HepG2 (cell line): Measurements from ENCODE around the gene OPRL1. TPM values are rescaled to one million over a fixed set of nuclear protein-coding genes. Genes with fewer than 3 reads are reported as not detected.
"Not testable (repeated sequence)": the region's sequence is repeated elsewhere in the genome, so short reads cannot be mapped to it uniquely, and the experiment has no call there.

Source experiments
- ATAC-seq: fragments of 200-7000 bp; cut with Tn5 transposase; 3 replicates; pipeline ENCODE4 v1.9.1; 2020; ENCODE audit warnings: mild to moderate bottlenecking, moderate library complexity
- BruUV-seq: library from RNA; stranded (reverse); fragments of 400-500 nt; replicated peaks from 2 replicates; lab custom pipeline; 2021; lab: Mats Ljungman, UMichigan
- CTCF ChIA-PET: fragments of 300-600 bp; formaldehyde crosslinking; extraction: SDS; loops from one replicate; lab custom pipeline; 2021; ENCODE audit warnings: low total read pairs, inconsistent platforms, low intra/inter-chr PET ratio; lab: Yijun Ruan, JAX
- POLR2A ChIA-PET: fragments of 350-600 bp; sonication (Branson Sonifier 250); formaldehyde crosslinking; loops from one replicate; lab custom pipeline; 2020; ENCODE audit warnings: antibody characterized with exemption, inconsistent platforms; lab: Yijun Ruan, JAX
- DNase-seq: peaks from one replicate; pipeline ENCODE4 v3.0.0-alpha.2; 2015; ENCODE audit warnings: low spot score
- FAIRE-seq: peaks from 3 replicates; lab custom pipeline; 2011; peaks lifted over from hg19 to GRCh38; lab: Jason Lieb, UNC
- H2AFZ ChIP-seq: one replicate; pipeline ENCODE4 v1.6.1; 2011; ENCODE audit warnings: low read length, inconsistent platforms
- H3K27ac ChIP-seq: fragments of 300-600 bp; 3 replicates; pipeline ENCODE4 v1.8.0; 2011; ENCODE audit warnings: mixed run types, mild to moderate bottlenecking, mixed read lengths, low read length, inconsistent platforms; ENCODE audit not compliant: insufficient read depth; ENCODE audit errors: extremely low read length
- H3K27me3 ChIP-seq, 2 experiments: fragments of 200-600 bp in 1 of 2; 2 replicates in 1 of 2; 3 replicates in 1 of 2; pipeline versions ENCODE4 v1.6.0 to v1.8.0; 2011; ENCODE audit warnings: low read length in 2 of 2, mild to moderate bottlenecking in 2 of 2, moderate library complexity in 2 of 2, inconsistent platforms in 1 of 2; ENCODE audit not compliant: insufficient read depth in 2 of 2, control insufficient read depth in 1 of 2
- H3K36me3 ChIP-seq, 2 experiments: fragments of 200-600 bp in 1 of 2; replicated peaks in 1 of 2; 2 replicates in 1 of 2; 3 replicates in 1 of 2; pipeline versions ENCODE4 v1.5.1 to v1.8.0; 2011; ENCODE audit warnings: low read length in 2 of 2, inconsistent platforms in 1 of 2; ENCODE audit not compliant: insufficient read depth in 2 of 2, control insufficient read depth in 1 of 2
- H3K4me1 ChIP-seq: 2 replicates; pipeline ENCODE4 v1.5.1; 2012; ENCODE audit warnings: low read length, inconsistent platforms; ENCODE audit not compliant: insufficient read depth
- H3K4me2 ChIP-seq: 2 replicates; pipeline ENCODE4 v1.6.0; 2011; ENCODE audit warnings: low read depth, low read length, inconsistent platforms
- H3K4me3 ChIP-seq, 3 experiments: fragments of 200-600 bp in 1 of 3; sonication (generic), shearing (Covaris generic) in 1 of 3; replicated peaks in 1 of 3; 2 replicates each; pipeline ENCODE4 v1.5.1; 2011 to 2016; ENCODE audit warnings: low read length in 3 of 3, inconsistent platforms in 2 of 3, low read depth in 2 of 3, mild to moderate bottlenecking in 2 of 3, control low read depth in 1 of 3, mixed read lengths in 1 of 3; ENCODE audit not compliant: insufficient read depth in 1 of 3
- H3K79me2 ChIP-seq: one replicate; pipeline ENCODE4 v1.6.1; 2011; ENCODE audit warnings: low read length, inconsistent platforms; ENCODE audit not compliant: insufficient read depth
- H3K9ac ChIP-seq: 2 replicates; pipeline ENCODE4 v1.6.0; 2011; ENCODE audit warnings: mild to moderate bottlenecking, low read depth, low read length, inconsistent platforms; ENCODE audit not compliant: insufficient read depth
- H3K9me3 ChIP-seq: 2 replicates; pipeline ENCODE4 v1.5.1; 2012; ENCODE audit warnings: mild to moderate bottlenecking, low read length
- H4K20me1 ChIP-seq: 2 replicates; pipeline ENCODE4 v1.6.0; 2011; ENCODE audit warnings: inconsistent platforms, mild to moderate bottlenecking, low read length, moderate library complexity; ENCODE audit not compliant: insufficient read depth
- CREB1 ChIP-seq, 2 experiments: fragments of 450-650 bp in 1 of 2; IDR thresholded peaks; 2 replicates each; pipeline ENCODE4 v1.6.1; 2016 to 2017; ENCODE audit warnings: control low read depth in 1 of 2, mild to moderate bottlenecking in 1 of 2, missing compliant biosample characterization in 1 of 2, missing genetic modification characterization in 1 of 2
- MNT ChIP-seq: fragments of 450-650 bp; IDR thresholded peaks from 2 replicates; pipeline ENCODE4 v1.6.1; 2016
- NR3C1 ChIP-seq: sonication (generic); formaldehyde crosslinking; IDR thresholded peaks from 2 replicates; pipeline ENCODE4 v1.4.0; 2020; ENCODE audit warnings: missing genetic modification reagents
- RFX1 ChIP-seq: fragments of 450-650 bp; IDR thresholded peaks from 2 replicates; pipeline ENCODE4 v1.6.1; 2017
- RFX3 ChIP-seq: IDR thresholded peaks from 2 replicates; pipeline ENCODE4 v1.6.1; 2016; ENCODE audit warnings: missing biosample characterization, missing genetic modification reagents
- RFX5 ChIP-seq: IDR thresholded peaks from 2 replicates; pipeline ENCODE4 v1.6.1; 2011; ENCODE audit warnings: low read depth, low read length, improper control_type of control experiment
- ZBTB1 ChIP-seq: sonication (generic); formaldehyde crosslinking; IDR thresholded peaks from 2 replicates; pipeline ENCODE4 v1.4.0; 2020; ENCODE audit warnings: missing genetic modification reagents, borderline replicate concordance
- ZNF251 ChIP-seq: sonication (generic); formaldehyde crosslinking; IDR thresholded peaks from 2 replicates; pipeline ENCODE4 v1.9.0; 2021; ENCODE audit warnings: mild to moderate bottlenecking, missing genetic modification reagents
- WGBS: methylation state at CpG from one replicate; pipeline ENCODE4 v1.1.6; 2017; ENCODE audit warnings: low lambda C conversion rate; 5-methylcytosine and 5-hydroxymethylcytosine counted together
- in situ Hi-C: cut with HindIII; loops from 2 replicates; pipeline ENCODE4 v1.10.0; 2017; ENCODE audit warnings: low pct_unique_long_range_greater_than_20kb; ENCODE audit not compliant: extremely low pct_ligation_motif_present
- intact Hi-C: fragments of 100-400 bp; cut with micrococcal nuclease; formaldehyde crosslinking; loops from one replicate; pipeline ENCODE4 v1.10.0; 2022; ENCODE audit not compliant: unreplicated experiment
- polyA plus RNA-seq, 8 experiments: library from polyadenylated mRNA; depleted of rRNA in 3 of 8; stranded (reverse) in 7 of 8; unstranded in 1 of 8; fragments of >200 nt; fragmentation: Illumina TruSeq in 4 of 8; extraction: Trizol in 4 of 8; gene quantifications; 2 replicates each; pipeline versions ENCODE4 v1.2.1 to v1.2.3, GENCODE V29; 2011 to 2016; ENCODE audit warnings: low read depth in 4 of 8, missing spikeins in 1 of 8, mixed read lengths in 1 of 8; ENCODE audit not compliant: insufficient read depth in 1 of 8
- total RNA-seq, 5 experiments: library from RNA; depleted of rRNA; stranded (reverse); fragments of >200 nt; fragmentation: Illumina TruSeq; extraction: Trizol; gene quantifications; 2 replicates each; pipeline ENCODE4 v1.2.3, GENCODE V29; 2016; ENCODE audit warnings: low read depth in 1 of 5
- TF ChIP-seq, protein P1 (sequence below): sonication (generic); formaldehyde crosslinking; IDR thresholded peaks from 2 replicates; pipeline ENCODE4 v1.5.0; 2020; ENCODE audit warnings: missing genetic modification reagents, mild to moderate bottlenecking, borderline replicate concordance

Gene OPRL1
- total and polyA plus RNA-seq, 2 of the 13 experiments (the other 11 are each of a cell fraction or from before 2014, with no cell fraction given) = 0.35 to 0.71 TPM

DNA sequence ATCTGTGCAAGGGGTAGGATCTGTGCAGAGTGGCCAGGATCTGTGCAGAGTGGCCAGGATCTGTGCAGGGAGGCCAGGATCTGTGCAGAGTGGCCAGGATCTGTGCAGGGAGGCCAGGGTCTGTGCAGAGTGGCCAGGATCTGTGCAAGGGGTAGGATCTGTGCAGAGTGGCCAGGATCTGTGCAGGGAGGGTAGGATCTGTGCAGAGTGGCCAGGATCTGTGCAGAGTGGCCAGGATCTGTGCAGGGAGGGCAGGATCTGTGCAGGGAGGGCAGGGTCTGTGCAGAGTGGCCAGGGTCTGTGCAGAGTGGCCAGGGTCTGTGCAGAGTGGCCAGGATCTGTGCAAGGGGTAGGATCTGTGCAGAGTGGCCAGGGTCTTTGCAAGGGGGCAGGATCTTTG lies 8.7 kb downstream of the OPRL1 start:
- H3K9me3 ChIP-seq, H3K27ac ChIP-seq, H3K4me2 ChIP-seq, BruUV-seq, CTCF ChIA-PET, in situ Hi-C loops, POLR2A ChIA-PET, H3K9ac ChIP-seq, H4K20me1 ChIP-seq, H3K36me3 ChIP-seq, H3K4me3 ChIP-seq, H3K79me2 ChIP-seq, ATAC-seq, DNase-seq, intact Hi-C loops, H2AFZ ChIP-seq: not testable (repeated sequence)
- peak; percentile 79 for FAIRE-seq
- Histone ChIP-seq H3K4me1 (peaks cover 22% of the 10 kb centered on the region), H3K27me3 (peaks cover 35 to 74% of the 10 kb centered on the region in 2 experiments)

DNA sequence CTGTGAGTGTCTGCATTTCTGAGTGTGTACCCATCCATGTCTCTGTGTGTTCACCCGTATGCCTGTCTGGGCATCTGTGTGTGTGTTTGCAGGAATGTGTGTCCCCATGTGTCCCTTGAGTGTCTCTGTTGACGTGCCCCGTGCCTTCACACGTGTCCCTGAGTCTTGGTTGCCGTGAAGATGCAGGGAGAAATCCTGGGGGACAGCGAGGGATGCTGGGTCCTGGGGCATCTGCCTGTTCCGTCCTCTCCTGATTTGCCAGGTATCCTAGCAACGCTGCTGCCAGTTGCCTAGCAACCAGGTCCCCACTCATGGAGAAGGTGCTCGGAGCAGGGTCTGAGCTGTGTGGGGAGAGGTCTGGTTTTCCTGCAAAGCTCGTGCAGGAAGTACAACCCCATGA lies 10.3 kb downstream of the OPRL1 start:
- DNase-seq = no peak
- WGBS = 10% methylated on average over 8 of the region's 10 CpGs
- Histone ChIP-seq H3K4me3 (no peak overlapping the region), H3K9ac (no peak overlapping the region), H3K79me2 (no peaks in the 10 kb centered on the region), H3K27ac (no peak overlapping the region)
- CTCF ChIA-PET = no interaction called here
- ATAC-seq = no peak
- in situ Hi-C loops (no loop called here), intact Hi-C loops (no loop called here)
- no peak for FAIRE-seq
- TF ChIP-seq RFX5 = no peak
- TF ChIP-seq ZNF251 (CRISPR knock-in tag) = 0 out of 2 replicates have a peak, but pooled peaks have one; percentile 26
- no peak for TF ChIP-seq NR3C1 (CRISPR knock-in tag)
- no peak for TF ChIP-seq ZBTB1 (CRISPR knock-in tag)
- TF ChIP-seq MNT = peak; percentile 87
- TF ChIP-seq RFX3 (CRISPR knock-in tag) = peak; percentile 35; the same call in 1 of the 2 replicates
- no peak for TF ChIP-seq CREB1 (IDR thresholded peaks at IDR 0.05)
- TF ChIP-seq CREB1 (CRISPR knock-in tag; IDR thresholded peaks at IDR 0.05) = no peak
- TF ChIP-seq, protein P1, sequence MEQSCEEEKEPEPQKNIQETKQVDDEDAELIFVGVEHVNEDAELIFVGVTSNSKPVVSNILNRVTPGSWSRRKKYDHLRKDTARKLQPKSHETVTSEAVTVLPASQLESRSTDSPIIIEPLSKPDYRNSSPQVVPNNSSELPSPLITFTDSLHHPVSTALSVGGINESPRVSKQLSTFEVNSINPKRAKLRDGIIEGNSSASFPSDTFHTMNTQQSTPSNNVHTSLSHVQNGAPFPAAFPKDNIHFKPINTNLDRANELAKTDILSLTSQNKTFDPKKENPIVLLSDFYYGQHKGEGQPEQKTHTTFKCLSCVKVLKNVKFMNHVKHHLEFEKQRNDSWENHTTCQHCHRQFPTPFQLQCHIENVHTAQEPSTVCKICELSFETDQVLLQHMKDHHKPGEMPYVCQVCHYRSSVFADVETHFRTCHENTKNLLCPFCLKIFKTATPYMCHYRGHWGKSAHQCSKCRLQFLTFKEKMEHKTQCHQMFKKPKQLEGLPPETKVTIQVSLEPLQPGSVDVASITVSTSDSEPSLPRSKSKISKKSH (CRISPR knock-in tag) = 0 out of 2 replicates have a peak, but pooled peaks have one; percentile 16
- peak; percentile 76 for TF ChIP-seq RFX1
- TF ChIP-seq, all 625 proteins: peak for 5
- H3K36me3 ChIP-seq = no peaks in the 10 kb centered on the region
- no TSS peak for BruUV-seq
- POLR2A ChIA-PET = interaction anchor here (0.6 to 1.0 kb wide), 2 partner anchors 9 to 1843 kb away, joined by 3 to 4 read pairs; no protein-coding TSS in a partner anchor
- H2AFZ ChIP-seq = no peak overlapping the region
- peaks cover 11% of the 10 kb centered on the region for H3K4me1 ChIP-seq
- peaks cover 25 to 60% of the 10 kb centered on the region in 2 experiments for H3K27me3 ChIP-seq
- no peak overlapping the region for H3K4me2 ChIP-seq
- H4K20me1 ChIP-seq = no peaks in the 10 kb centered on the region
- H3K9me3 ChIP-seq = no peaks in the 10 kb centered on the region
